Skin epidermis (tissue), 12 donors: ENCODE measurements around the gene ABCC2.
A peak's percentile ranks its signal among the peaks of the same experiment; 100 is the strongest.

Experiments
- H3K27ac ChIP-seq, 21 experiments: fragments of 200-600 bp; sonication (generic) in 11 of 21; one replicate each; pipeline ENCODE4 v1.5.0; 2020; ENCODE audit warnings: mild to moderate bottlenecking in 3 of 21, inconsistent platforms in 2 of 21, moderate library complexity in 2 of 21
- H3K4me3 ChIP-seq, 7 experiments: fragments of 200-600 bp; sonication (generic) in 2 of 7; one replicate each; pipeline ENCODE4 v1.5.0; 2020; ENCODE audit warnings: inconsistent platforms in 2 of 7, mild to moderate bottlenecking in 2 of 7, moderate library complexity in 1 of 7

The ABCC2 gene

GRCh38 chr10:99769706-99770105, 12.7 kb upstream of the ABCC2 start:
- Histone ChIP-seq H3K4me3 (no peak overlapping the region), H3K27ac (no peak overlapping the region)

DNA sequence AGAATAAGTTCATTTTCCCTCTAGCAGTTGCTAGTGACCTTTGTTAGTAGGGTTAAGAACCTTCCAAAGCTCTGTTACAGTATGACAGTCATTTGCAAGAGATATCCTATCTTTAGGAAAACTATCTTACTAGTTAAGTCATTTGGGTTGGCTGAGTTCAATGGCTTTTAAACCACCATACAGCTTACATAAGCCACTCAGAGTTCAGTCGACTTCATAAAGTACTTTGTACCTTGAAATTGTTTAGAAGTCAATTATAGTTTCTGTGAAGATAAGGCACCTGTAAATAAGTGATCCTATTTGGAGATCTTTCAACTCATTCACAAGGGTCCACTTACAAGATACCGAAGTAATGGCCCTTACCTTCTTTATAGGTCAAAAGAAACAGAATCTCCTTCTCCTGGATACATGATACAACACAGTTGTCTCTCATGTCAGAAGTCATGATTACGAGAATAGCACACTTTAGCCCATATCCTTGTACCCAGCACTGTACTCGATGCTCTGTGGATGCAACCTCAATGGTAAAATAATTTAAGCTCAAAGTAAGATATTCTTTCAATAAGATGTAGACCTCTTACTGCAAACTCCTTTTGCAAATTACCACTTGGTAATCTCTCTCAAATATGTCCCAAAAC, 11.9 kb upstream of the ABCC2 start:
- no peak overlapping the region for H3K27ac ChIP-seq
- H3K4me3 ChIP-seq, result no peak overlapping the region

DNA sequence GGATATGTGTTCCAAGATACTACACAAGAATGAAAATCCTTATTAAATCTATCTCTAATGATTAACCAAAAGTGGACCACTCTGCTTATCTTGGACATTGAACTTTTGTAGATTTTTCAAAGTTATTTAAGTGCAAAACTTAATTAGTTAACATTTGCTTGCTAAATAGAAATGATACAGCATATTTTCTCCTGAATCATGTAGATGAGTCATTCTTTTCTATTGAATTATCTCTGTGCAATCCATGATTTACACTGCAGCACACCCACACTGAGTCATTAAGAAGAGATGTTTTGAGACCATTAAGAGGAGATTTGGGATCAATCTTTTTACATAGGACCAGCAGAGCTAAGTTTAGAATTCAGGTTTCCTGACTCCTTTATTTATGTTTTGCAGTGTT, 6.6 kb upstream of the ABCC2 start:
- H3K27ac ChIP-seq, result peak overlapping the region in 4 of 21 experiments; percentile 2 to 57 (median 14)

GRCh38 chr10:99777918-99778714, 4.3 kb upstream of the ABCC2 start:
- no peak overlapping the region for H3K4me3 ChIP-seq
- peak overlapping the region in 1 of 21 experiments; percentile 33 for H3K27ac ChIP-seq

More for the DNA sequence above, 6.6 kb upstream of the ABCC2 start:
- no peak overlapping the region for H3K4me3 ChIP-seq

DNA sequence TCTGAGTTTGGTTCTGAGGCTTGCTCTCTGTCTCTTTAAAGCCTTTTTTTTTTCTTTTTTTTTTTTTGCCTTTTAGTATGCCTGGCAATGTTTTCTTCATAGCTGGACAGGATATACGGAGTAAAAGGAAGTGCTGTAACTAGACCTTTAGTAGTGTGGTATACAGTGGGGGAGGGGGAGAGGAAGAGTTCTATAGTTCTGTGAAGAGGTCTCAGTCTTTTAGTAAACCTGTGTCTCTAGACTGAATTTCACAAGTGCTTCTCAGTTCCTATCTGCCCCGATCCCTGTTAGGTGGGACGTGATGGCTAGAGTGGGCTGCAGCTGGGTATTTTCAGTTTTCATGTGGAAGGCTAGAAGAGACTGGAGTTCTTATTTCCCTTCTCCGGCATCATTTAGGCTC, 3.1 kb upstream of the ABCC2 start:
- Histone ChIP-seq H3K4me3 (no peak overlapping the region), H3K27ac (peak overlapping the region in 15 of 21 experiments; percentile 25 to 79 (median 59))

- Histone ChIP-seq H3K27ac (no peak overlapping the region), H3K4me3 (no peak overlapping the region)
Measured at GRCh38 chr10:99781734-99782429, 558 bp upstream of the ABCC2 start.

GRCh38 chr10:99784016-99784726, 1.7 kb downstream of the ABCC2 start:
- H3K27ac ChIP-seq, result peak overlapping the region in 5 of 21 experiments; percentile 13 to 56 (median 37)
- no peak overlapping the region for H3K4me3 ChIP-seq

GRCh38 chr10:99784727-99785441, 2.4 kb downstream of the ABCC2 start:
- Histone ChIP-seq H3K4me3 (no peak overlapping the region), H3K27ac (peak overlapping the region in 4 of 21 experiments; percentile 13 to 56 (median 36))

GRCh38 chr10:99785646-99786045, 3.2 kb downstream of the ABCC2 start:
- H3K27ac ChIP-seq, result no peak overlapping the region
- no peak overlapping the region for H3K4me3 ChIP-seq

DNA sequence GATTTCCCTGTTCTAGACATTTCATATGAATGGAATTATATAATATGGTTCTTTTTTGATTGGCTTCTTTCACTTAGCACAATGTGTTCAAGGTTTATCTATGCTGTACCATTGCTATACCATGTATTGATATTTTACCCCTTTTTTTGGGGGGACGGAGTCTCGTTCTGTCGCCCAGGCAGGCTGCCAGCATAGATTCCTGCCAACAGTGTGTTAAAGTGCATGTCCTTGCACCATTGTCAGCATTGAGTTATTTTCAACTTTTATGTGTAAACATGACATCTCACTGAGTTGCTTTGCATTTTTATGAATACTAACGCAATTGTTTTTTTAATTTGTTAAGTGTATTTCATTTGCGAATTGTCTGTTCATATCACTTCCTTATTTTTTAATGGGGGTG, 4.9 kb downstream of the ABCC2 start:
- Histone ChIP-seq H3K27ac (no peak overlapping the region), H3K4me3 (no peak overlapping the region)

- H3K4me3 ChIP-seq, result no peak overlapping the region
- peak overlapping the region in 10 of 21 experiments; percentile 26 to 68 (median 49) for H3K27ac ChIP-seq
Measured at GRCh38 chr10:99787782-99788445, 5.5 kb downstream of the ABCC2 start.

DNA sequence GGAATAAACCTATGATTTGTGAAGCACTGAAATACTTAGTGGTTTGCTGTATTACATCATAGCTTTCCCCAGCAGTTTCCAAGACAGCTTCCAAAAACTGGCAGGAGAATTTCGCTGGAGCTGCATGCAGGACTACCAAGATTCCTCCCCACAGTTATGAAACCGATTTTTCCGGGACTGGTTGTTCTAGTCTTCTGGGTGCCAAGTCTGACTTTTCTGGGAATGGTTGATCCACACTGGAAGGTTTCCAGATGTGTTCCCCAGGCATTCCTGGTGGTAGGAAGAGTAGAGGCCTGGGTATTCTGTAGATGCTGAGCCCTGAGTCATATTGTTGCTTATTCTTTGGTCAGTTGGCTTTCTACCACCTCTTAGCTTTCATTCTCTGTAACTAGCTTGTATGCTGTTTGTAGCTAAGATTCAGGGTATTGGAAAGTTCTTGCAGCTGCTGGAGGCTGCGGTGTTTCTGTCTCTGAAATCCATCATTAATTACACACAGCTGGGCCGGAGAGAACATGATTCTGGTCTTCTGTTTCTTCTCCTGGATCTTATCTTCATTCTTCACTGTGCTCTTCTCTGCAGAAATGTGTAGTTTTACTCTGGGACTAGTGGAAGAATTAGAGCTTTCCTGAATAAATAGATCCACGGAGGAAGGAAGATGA, 6.3 kb downstream of the ABCC2 start:
- no peak overlapping the region for H3K4me3 ChIP-seq
- H3K27ac ChIP-seq, result peak overlapping the region in 11 of 21 experiments; percentile 24 to 68 (median 51)

GRCh38 chr10:99791831-99792230, 9.4 kb downstream of the ABCC2 start:
- H3K4me3 ChIP-seq, result no peak overlapping the region
- H3K27ac ChIP-seq, result no peak overlapping the region

- Histone ChIP-seq H3K4me3 (no peak overlapping the region), H3K27ac (no peak overlapping the region)
Measured at GRCh38 chr10:99793819-99794218, 11.4 kb downstream of the ABCC2 start.

DNA sequence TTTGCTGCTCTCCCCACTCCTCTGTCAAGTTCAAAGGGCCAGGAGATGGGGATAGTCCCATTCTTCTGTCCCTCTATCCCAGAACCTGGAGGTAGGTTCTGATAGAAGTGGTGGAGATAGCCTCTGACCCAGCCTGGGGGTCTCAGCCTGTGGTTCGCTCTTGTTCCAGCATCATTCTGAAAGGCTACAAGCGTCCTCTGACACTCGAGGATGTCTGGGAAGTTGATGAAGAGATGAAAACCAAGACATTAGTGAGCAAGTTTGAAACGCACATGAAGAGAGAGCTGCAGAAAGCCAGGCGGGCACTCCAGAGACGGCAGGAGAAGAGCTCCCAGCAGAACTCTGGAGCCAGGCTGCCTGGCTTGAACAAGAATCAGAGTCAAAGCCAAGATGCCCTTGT, 14.5 kb downstream of the ABCC2 start:
- no peak overlapping the region for H3K27ac ChIP-seq
- no peak overlapping the region for H3K4me3 ChIP-seq

GRCh38 chr10:99798031-99798430, 15.6 kb downstream of the ABCC2 start:
- no peak overlapping the region for H3K27ac ChIP-seq
- H3K4me3 ChIP-seq, result no peak overlapping the region

GRCh38 chr10:99798920-99799319, 16.5 kb downstream of the ABCC2 start:
- Histone ChIP-seq H3K4me3 (no peak overlapping the region), H3K27ac (no peak overlapping the region)

- no peak overlapping the region for H3K4me3 ChIP-seq
- no peak overlapping the region for H3K27ac ChIP-seq
Measured at GRCh38 chr10:99799613-99800012, 17.2 kb downstream of the ABCC2 start.
